IMR-90 (cell line): Measurements from ENCODE around the gene POLR3B.

Experiments used
- CEBPB ChIP-seq: IDR thresholded peaks from 2 replicates; pipeline ENCODE4 v1.6.1; 2012; ENCODE audit warnings: low read depth, low read length, improper control_type of control experiment
- CHD1 ChIP-seq: IDR thresholded peaks from 2 replicates; pipeline ENCODE4 v1.6.1; 2012; ENCODE audit warnings: low read depth, low read length, improper control_type of control experiment
- MAZ ChIP-seq: IDR thresholded peaks from 2 replicates; pipeline ENCODE4 v1.6.1; 2012; ENCODE audit warnings: low read depth, mild to moderate bottlenecking, low read length, improper control_type of control experiment, moderate library complexity, borderline replicate concordance
- MXI1 ChIP-seq: IDR thresholded peaks from 2 replicates; pipeline ENCODE4 v1.6.1; 2012; ENCODE audit warnings: low read depth, mild to moderate bottlenecking, low read length, moderate library complexity, borderline replicate concordance
- NFE2L2 ChIP-seq: fragments of 150-350 bp; IDR thresholded peaks from 2 replicates; pipeline ENCODE4 v1.6.1; 2016; ENCODE audit warnings: low read depth, mild to moderate bottlenecking, low read length
- POLR2A ChIP-seq: IDR thresholded peaks from 2 replicates; pipeline ENCODE4 v1.6.1; 2012; ENCODE audit warnings: mild to moderate bottlenecking, low read depth, low read length
- TF ChIP-seq, protein P1 (sequence below): conservative IDR thresholded peaks from 2 replicates; pipeline ENCODE4 v1.5.1; 2012; ENCODE audit warnings: mild to moderate bottlenecking, low read depth, low read length, improper control_type of control experiment
- TF ChIP-seq, protein P2 (sequence below): fragments of 150-350 bp; IDR thresholded peaks from 2 replicates; pipeline ENCODE4 v1.6.1; 2016; ENCODE audit warnings: low read depth, mild to moderate bottlenecking, low read length, moderate library complexity, borderline replicate concordance

DNA sequence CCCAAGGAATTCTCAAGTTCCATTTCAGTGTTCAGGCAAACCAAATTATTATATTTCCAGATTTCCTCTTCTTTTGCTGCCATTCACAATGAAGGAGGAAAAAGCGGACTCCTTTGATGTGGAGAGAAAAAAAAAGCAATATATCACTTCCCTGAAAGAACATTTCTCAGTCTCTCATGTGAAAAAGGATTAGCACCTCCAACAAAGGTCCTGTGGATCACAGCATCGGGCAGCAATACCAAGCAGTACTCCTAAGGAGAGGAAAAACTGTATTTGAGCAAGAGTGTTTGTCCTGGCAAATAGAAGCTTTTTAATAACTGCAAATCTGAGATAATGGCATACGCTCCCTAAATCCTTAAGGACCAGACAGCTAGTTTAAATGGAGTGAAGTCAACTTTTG lies 131.3 kb downstream of the POLR3B start:
- TF ChIP-seq, protein P1, sequence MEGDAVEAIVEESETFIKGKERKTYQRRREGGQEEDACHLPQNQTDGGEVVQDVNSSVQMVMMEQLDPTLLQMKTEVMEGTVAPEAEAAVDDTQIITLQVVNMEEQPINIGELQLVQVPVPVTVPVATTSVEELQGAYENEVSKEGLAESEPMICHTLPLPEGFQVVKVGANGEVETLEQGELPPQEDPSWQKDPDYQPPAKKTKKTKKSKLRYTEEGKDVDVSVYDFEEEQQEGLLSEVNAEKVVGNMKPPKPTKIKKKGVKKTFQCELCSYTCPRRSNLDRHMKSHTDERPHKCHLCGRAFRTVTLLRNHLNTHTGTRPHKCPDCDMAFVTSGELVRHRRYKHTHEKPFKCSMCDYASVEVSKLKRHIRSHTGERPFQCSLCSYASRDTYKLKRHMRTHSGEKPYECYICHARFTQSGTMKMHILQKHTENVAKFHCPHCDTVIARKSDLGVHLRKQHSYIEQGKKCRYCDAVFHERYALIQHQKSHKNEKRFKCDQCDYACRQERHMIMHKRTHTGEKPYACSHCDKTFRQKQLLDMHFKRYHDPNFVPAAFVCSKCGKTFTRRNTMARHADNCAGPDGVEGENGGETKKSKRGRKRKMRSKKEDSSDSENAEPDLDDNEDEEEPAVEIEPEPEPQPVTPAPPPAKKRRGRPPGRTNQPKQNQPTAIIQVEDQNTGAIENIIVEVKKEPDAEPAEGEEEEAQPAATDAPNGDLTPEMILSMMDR: no peak
- TF ChIP-seq POLR2A: no peak
- no peak for TF ChIP-seq NFE2L2
- no peak for TF ChIP-seq CEBPB
- no peak for TF ChIP-seq MXI1
- TF ChIP-seq MAZ: no peak
- TF ChIP-seq CHD1: no peak
- TF ChIP-seq, protein P2, sequence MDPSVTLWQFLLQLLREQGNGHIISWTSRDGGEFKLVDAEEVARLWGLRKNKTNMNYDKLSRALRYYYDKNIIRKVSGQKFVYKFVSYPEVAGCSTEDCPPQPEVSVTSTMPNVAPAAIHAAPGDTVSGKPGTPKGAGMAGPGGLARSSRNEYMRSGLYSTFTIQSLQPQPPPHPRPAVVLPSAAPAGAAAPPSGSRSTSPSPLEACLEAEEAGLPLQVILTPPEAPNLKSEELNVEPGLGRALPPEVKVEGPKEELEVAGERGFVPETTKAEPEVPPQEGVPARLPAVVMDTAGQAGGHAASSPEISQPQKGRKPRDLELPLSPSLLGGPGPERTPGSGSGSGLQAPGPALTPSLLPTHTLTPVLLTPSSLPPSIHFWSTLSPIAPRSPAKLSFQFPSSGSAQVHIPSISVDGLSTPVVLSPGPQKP: no peak
